Stimulated activated CD8-positive, alpha-beta memory T cell treated with anti-CD3 and anti-CD28 coated beads, Interleukin-12 subunit alpha, Interleukin-12 subunit beta, amount 100 ng/mL, for 1 hour (primary cell): ENCODE measurements around the gene EIF3CL.
"Not testable (repeated sequence)": the region's sequence is repeated elsewhere in the genome, so short reads cannot be mapped to it uniquely, and the experiment has no call there.

Source experiments
- DNase-seq: peaks from one replicate; pipeline ENCODE4 v3.0.0-alpha.2; 2020; ENCODE audit warnings: low read depth

EIF3CL gene

GRCh38 chr16:28403220-28404072, at the start of gene EIF3CL:
TSS of gene EIF3CL (minus strand) at chr16:28403841. CDS start at chr16:28403618, 223 bp downstream.
- not testable (repeated sequence) for DNase-seq

GRCh38 chr16:28447081-28447480, 43.4 kb upstream of the EIF3CL start:
- not testable (repeated sequence) for DNase-seq

- not testable (repeated sequence) for DNase-seq
Observed at GRCh38 chr16:28446388-28446787, 42.7 kb upstream of the EIF3CL start.

- not testable (repeated sequence) for DNase-seq
Observed at GRCh38 chr16:28443943-28444342, 40.3 kb upstream of the EIF3CL start.

- DNase-seq, result not testable (repeated sequence)
Observed at GRCh38 chr16:28438899-28439298, 35.3 kb upstream of the EIF3CL start.

- not testable (repeated sequence) for DNase-seq
Observed at GRCh38 chr16:28435340-28435739, 31.7 kb upstream of the EIF3CL start.

GRCh38 chr16:28426060-28426680, 22.5 kb upstream of the EIF3CL start:
- DNase-seq, result not testable (repeated sequence)

- not testable (repeated sequence) for DNase-seq
Observed at GRCh38 chr16:28421071-28421750, 17.6 kb upstream of the EIF3CL start.

- DNase-seq, result not testable (repeated sequence)
Observed at GRCh38 chr16:28417033-28417432, 13.4 kb upstream of the EIF3CL start.

- not testable (repeated sequence) for DNase-seq
Observed at GRCh38 chr16:28414530-28414929, 10.9 kb upstream of the EIF3CL start.

- DNase-seq, result not testable (repeated sequence)
Observed at GRCh38 chr16:28413585-28413984, 9.9 kb upstream of the EIF3CL start.

- not testable (repeated sequence) for DNase-seq
Observed at GRCh38 chr16:28392054-28392453, 11.6 kb downstream of the EIF3CL start.

GRCh38 chr16:28382177-28382867, 21.3 kb downstream of the EIF3CL start:
- not testable (repeated sequence) for DNase-seq

GRCh38 chr16:28377822-28378221, 25.8 kb downstream of the EIF3CL start:
- DNase-seq, result not testable (repeated sequence)

- not testable (repeated sequence) for DNase-seq
Observed at GRCh38 chr16:28377108-28377625, 26.5 kb downstream of the EIF3CL start.

- not testable (repeated sequence) for DNase-seq
Observed at GRCh38 chr16:28375115-28375514, 28.5 kb downstream of the EIF3CL start.

GRCh38 chr16:28374281-28374680, 29.4 kb downstream of the EIF3CL start:
- DNase-seq, result not testable (repeated sequence)

- DNase-seq, result not testable (repeated sequence)
Observed at GRCh38 chr16:28367926-28368325, 35.7 kb downstream of the EIF3CL start.

GRCh38 chr16:28364268-28365173, 39.1 kb downstream of the EIF3CL start:
- DNase-seq, result not testable (repeated sequence)

- DNase-seq, result not testable (repeated sequence)
Observed at GRCh38 chr16:28363408-28363807, 40.2 kb downstream of the EIF3CL start, which contains the start of gene NPIPB6. TSS of gene NPIPB6 (minus strand) at chr16:28363508. CDS start at chr16:28362822, 686 bp downstream.
